SK-N-SH (cell line): Measurements from ENCODE around the gene ERLEC1.

Experiments
- SMC3 ChIP-seq: IDR thresholded peaks from 2 replicates; pipeline ENCODE4 v1.6.1; 2012; ENCODE audit warnings: low read depth, low read length, improper control_type of control experiment
- YY1 ChIP-seq: IDR thresholded peaks from 2 replicates; pipeline ENCODE4 v1.4.0; 2012; ENCODE audit warnings: low read depth, mild to moderate bottlenecking
- TF ChIP-seq, protein P1 (sequence below): IDR thresholded peaks from 2 replicates; pipeline ENCODE4 v1.4.0; 2012; ENCODE audit warnings: low read depth
- TF ChIP-seq, protein P2 (sequence below): fragments of 200-600 bp; sonication (generic); IDR thresholded peaks from 2 replicates; pipeline ENCODE4 v1.6.1; 2017; ENCODE audit warnings: antibody characterized with exemption, mild to moderate bottlenecking, moderate library complexity

DNA sequence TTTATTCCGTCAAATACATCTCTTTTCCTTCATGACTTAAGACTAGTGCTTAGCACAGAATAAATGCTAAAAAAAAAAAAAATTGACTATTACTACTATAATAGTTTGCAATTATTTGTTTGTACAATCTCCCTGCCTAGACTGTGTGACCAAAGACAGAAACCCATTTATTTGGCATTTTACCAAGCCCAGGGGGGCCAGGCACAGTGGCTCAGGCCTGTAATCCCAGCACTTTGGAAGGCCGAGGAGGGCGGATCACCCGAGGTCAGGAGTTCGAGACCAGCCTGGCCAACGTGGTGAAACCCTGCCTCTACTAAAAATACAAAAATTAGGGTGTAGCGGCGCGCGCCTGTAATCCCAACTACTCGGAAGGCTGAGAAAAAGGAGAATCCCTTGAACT is 1.5 kb upstream of the ERLEC1 start:
- TF ChIP-seq, protein P1, sequence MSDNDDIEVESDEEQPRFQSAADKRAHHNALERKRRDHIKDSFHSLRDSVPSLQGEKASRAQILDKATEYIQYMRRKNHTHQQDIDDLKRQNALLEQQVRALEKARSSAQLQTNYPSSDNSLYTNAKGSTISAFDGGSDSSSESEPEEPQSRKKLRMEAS, result no peak
- TF ChIP-seq YY1 (no peak), SMC3 (no peak)
- TF ChIP-seq, protein P2, sequence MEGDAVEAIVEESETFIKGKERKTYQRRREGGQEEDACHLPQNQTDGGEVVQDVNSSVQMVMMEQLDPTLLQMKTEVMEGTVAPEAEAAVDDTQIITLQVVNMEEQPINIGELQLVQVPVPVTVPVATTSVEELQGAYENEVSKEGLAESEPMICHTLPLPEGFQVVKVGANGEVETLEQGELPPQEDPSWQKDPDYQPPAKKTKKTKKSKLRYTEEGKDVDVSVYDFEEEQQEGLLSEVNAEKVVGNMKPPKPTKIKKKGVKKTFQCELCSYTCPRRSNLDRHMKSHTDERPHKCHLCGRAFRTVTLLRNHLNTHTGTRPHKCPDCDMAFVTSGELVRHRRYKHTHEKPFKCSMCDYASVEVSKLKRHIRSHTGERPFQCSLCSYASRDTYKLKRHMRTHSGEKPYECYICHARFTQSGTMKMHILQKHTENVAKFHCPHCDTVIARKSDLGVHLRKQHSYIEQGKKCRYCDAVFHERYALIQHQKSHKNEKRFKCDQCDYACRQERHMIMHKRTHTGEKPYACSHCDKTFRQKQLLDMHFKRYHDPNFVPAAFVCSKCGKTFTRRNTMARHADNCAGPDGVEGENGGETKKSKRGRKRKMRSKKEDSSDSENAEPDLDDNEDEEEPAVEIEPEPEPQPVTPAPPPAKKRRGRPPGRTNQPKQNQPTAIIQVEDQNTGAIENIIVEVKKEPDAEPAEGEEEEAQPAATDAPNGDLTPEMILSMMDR, result no peak
